PC-3 (cell line): ENCODE data around the gene TPGS2. TPM values are rescaled to one million over a fixed set of nuclear protein-coding genes. Genes with fewer than 3 reads are reported as not detected.

Source experiments
- ATAC-seq: fragments of 200-7000 bp; cut with Tn5 transposase; 2 replicates; pipeline ENCODE4 v1.9.1; 2020; ENCODE audit warnings: mild to moderate bottlenecking, moderate library complexity
- BruUV-seq: library from RNA; stranded (reverse); fragments of 400-500 nt; replicated peaks from 2 replicates; lab custom pipeline; 2021; lab: Mats Ljungman, UMichigan
- CTCF ChIA-PET: fragments of 300-600 bp; sonication (Branson Sonifier 250); formaldehyde crosslinking; loops from one replicate; lab custom pipeline; 2022; ENCODE audit warnings: antibody characterized with exemption; lab: Charles Lee
- POLR2A ChIA-PET: fragments of 300-600 bp; sonication (Branson Sonifier 250); formaldehyde crosslinking; loops from one replicate; lab custom pipeline; 2022; ENCODE audit warnings: antibody characterized with exemption; ENCODE audit not compliant: unreplicated experiment; lab: Charles Lee
- DNase-seq: peaks from one replicate; pipeline ENCODE4 v3.0.0-alpha.2; 2015
- H2AFZ ChIP-seq: fragments of 300-600 bp; sonication (generic); 2 replicates; pipeline ENCODE4 v1.6.0; 2016; ENCODE audit warnings: antibody characterized with exemption, low read length
- H3F3A ChIP-seq: fragments of 300-600 bp; sonication (generic); one replicate; pipeline ENCODE4 v1.6.0; 2017; ENCODE audit warnings: antibody characterized with exemption, low read length, control low read depth, mild to moderate bottlenecking; ENCODE audit not compliant: unreplicated experiment
- H3K27ac ChIP-seq: fragments of 300-600 bp; sonication (generic); 2 replicates; pipeline ENCODE4 v1.5.1; 2016; ENCODE audit warnings: mild to moderate bottlenecking, low read length
- H3K27me3 ChIP-seq: fragments of 300-600 bp; sonication (generic); 2 replicates; pipeline ENCODE4 v1.6.1; 2016; ENCODE audit warnings: low read length, mixed read lengths
- H3K36me3 ChIP-seq: fragments of 300-600 bp; sonication (generic); 2 replicates; pipeline ENCODE4 v1.6.1; 2016; ENCODE audit warnings: low read depth, mixed run types, low read length, mixed read lengths
- H3K4me1 ChIP-seq: fragments of 300-600 bp; sonication (generic); 2 replicates; pipeline ENCODE4 v1.5.1; 2016; ENCODE audit warnings: low read length; ENCODE audit not compliant: insufficient read depth
- H3K4me2 ChIP-seq: fragments of 300-600 bp; sonication (generic); 2 replicates; pipeline ENCODE4 v1.6.0; 2016; ENCODE audit warnings: low read length
- H3K4me3 ChIP-seq: fragments of 300-600 bp; sonication (generic); 2 replicates; pipeline ENCODE4 v1.5.1; 2016; ENCODE audit warnings: mild to moderate bottlenecking, low read length, mixed read lengths
- H3K79me2 ChIP-seq: fragments of 300-600 bp; sonication (generic); 2 replicates; pipeline ENCODE4 v1.6.1; 2017; ENCODE audit warnings: low read length, mixed read lengths
- H3K9ac ChIP-seq: fragments of 300-600 bp; sonication (generic); 2 replicates; pipeline ENCODE4 v1.6.0; 2016; ENCODE audit warnings: mild to moderate bottlenecking, low read length
- H3K9me2 ChIP-seq: fragments of 300-600 bp; sonication (generic); replicated peaks from 2 replicates; pipeline ENCODE4 v1.6.1; 2016; ENCODE audit warnings: mixed run types, low read length, mixed read lengths
- H3K9me3 ChIP-seq: fragments of 300-600 bp; sonication (generic); 2 replicates; pipeline ENCODE4 v1.6.1; 2016; ENCODE audit warnings: low read length, mixed read lengths
- H4K20me1 ChIP-seq: fragments of 300-600 bp; sonication (generic); 2 replicates; pipeline ENCODE4 v1.6.1; 2016; ENCODE audit warnings: low read length, mixed read lengths
- EZH2 ChIP-seq: fragments of 300-600 bp; sonication (generic); IDR thresholded peaks from one replicate; pipeline ENCODE4 v1.6.1; 2017; ENCODE audit warnings: antibody characterized with exemption, mild to moderate bottlenecking, low read length; ENCODE audit not compliant: unreplicated experiment
- EZH2phosphoT487 ChIP-seq: fragments of 300-600 bp; sonication (generic); IDR thresholded peaks from 2 replicates; pipeline ENCODE4 v1.6.1; 2018; ENCODE audit warnings: mild to moderate bottlenecking, antibody characterized with exemption, low read length, borderline replicate concordance
- intact Hi-C: fragments of 100-400 bp; cut with micrococcal nuclease; formaldehyde crosslinking; loops from 2 replicates; pipeline ENCODE4 v1.9.0; 2023
- total RNA-seq: library from RNA; depleted of rRNA; stranded (reverse); fragments of >200 nt; gene quantifications from 2 replicates; pipeline ENCODE4 v1.2.3, GENCODE V29; 2014
- TF ChIP-seq, protein P1 (sequence below): fragments of 300-600 bp; sonication (generic); conservative IDR thresholded peaks from 2 replicates; pipeline ENCODE4 v1.5.1; 2017; ENCODE audit warnings: antibody characterized with exemption, low read depth, mild to moderate bottlenecking, low read length

TPGS2 gene
- total RNA-seq, 1 experiment from 2014 or later, result 44.9 TPM

DNA sequence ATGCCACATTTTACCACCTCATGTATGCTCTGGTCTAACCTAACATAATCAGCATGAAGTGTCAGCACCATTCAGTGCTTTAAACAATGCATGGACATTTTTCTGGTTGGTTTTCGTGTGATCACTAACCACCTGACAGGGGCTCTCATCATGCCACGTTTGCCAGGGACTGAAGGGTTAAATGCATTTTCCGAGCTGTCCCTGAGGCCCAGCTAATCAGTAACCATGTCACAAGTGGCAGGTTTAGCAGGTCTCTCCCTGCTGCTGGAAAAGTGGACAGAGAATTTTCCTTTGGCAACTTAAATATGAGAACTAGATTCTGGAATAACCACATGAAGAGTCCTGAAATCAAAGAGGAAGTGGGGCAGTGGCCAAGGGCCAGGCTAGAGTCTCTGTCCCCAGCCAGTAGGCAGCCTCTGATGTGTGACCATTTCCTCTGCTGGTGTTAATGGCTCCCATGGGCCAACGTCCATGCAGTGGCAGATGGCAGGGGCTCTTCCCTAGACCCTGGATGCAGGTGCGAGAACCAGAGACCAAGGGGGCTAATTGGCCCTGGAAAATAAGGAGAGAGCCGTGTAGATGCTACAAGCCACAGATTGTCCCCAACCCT is 69.5 kb downstream of the TPGS2 start:
- TF ChIP-seq EZH2, result no peak
- no peak for TF ChIP-seq EZH2phosphoT487
- TF ChIP-seq, protein P1, sequence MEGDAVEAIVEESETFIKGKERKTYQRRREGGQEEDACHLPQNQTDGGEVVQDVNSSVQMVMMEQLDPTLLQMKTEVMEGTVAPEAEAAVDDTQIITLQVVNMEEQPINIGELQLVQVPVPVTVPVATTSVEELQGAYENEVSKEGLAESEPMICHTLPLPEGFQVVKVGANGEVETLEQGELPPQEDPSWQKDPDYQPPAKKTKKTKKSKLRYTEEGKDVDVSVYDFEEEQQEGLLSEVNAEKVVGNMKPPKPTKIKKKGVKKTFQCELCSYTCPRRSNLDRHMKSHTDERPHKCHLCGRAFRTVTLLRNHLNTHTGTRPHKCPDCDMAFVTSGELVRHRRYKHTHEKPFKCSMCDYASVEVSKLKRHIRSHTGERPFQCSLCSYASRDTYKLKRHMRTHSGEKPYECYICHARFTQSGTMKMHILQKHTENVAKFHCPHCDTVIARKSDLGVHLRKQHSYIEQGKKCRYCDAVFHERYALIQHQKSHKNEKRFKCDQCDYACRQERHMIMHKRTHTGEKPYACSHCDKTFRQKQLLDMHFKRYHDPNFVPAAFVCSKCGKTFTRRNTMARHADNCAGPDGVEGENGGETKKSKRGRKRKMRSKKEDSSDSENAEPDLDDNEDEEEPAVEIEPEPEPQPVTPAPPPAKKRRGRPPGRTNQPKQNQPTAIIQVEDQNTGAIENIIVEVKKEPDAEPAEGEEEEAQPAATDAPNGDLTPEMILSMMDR, result no peak
- Histone ChIP-seq H3K79me2 (no peaks in the 10 kb centered on the region), H3K9ac (no peak overlapping the region), H3K36me3 (no peaks in the 10 kb centered on the region), H3K4me2 (no peak overlapping the region), H3K4me3 (no peak overlapping the region), H4K20me1 (no peaks in the 10 kb centered on the region), H3K27me3 (no peaks in the 10 kb centered on the region), H3F3A (no peaks in the 10 kb centered on the region), H3K9me2 (no peaks in the 10 kb centered on the region), H3K9me3 (no peaks in the 10 kb centered on the region), H2AFZ (no peak overlapping the region), H3K27ac (no peak overlapping the region), H3K4me1 (no peaks in the 10 kb centered on the region)
- CTCF ChIA-PET, result no interaction called here
- BruUV-seq, result no TSS peak
- POLR2A ChIA-PET, result no interaction called here
- DNase-seq, result no peak
- intact Hi-C loops, result loop anchor here (10.0 kb wide), 1 partner anchor 464 kb away; the partner anchor contains the start of gene FHOD3
- no peak for ATAC-seq

DNA sequence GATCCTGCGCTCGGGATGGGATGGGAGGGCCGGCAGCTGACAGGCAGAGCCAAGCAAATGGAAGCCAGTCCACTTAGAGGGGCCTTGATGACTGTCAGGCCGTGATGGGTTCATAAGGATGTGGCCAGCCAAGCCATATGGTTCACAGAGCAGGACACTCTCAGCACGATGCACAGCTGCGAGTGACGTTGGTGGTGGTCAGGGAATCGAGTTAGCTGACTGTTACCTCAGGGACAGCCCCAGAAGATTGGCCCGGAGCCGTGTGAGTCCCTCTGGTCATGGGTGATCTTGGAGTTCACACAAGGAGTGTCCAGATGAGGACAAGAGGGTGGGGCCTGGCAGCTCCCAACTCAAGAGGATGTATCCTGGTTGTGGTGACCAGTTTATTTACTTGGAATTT is 70.2 kb downstream of the TPGS2 start:
- Histone ChIP-seq H3K4me3 (no peak overlapping the region), H3K36me3 (no peaks in the 10 kb centered on the region), H3K9me3 (no peaks in the 10 kb centered on the region), H3K79me2 (no peaks in the 10 kb centered on the region), H3K4me2 (no peak overlapping the region), H4K20me1 (no peaks in the 10 kb centered on the region), H3K27ac (no peak overlapping the region), H3K4me1 (no peaks in the 10 kb centered on the region), H3K27me3 (no peaks in the 10 kb centered on the region), H2AFZ (no peak overlapping the region), H3F3A (no peaks in the 10 kb centered on the region), H3K9me2 (no peaks in the 10 kb centered on the region), H3K9ac (no peak overlapping the region)
- ChIA-PET POLR2A (no interaction called here), CTCF (no interaction called here)
- DNase-seq, result no peak
- no TSS peak for BruUV-seq
- intact Hi-C loops, result loop anchor here (10.0 kb wide), 1 partner anchor 464 kb away; the partner anchor contains the start of gene FHOD3
- ATAC-seq, result no peak
- TF ChIP-seq EZH2, result no peak
- TF ChIP-seq, protein P1, result no peak
- TF ChIP-seq EZH2phosphoT487, result no peak

DNA sequence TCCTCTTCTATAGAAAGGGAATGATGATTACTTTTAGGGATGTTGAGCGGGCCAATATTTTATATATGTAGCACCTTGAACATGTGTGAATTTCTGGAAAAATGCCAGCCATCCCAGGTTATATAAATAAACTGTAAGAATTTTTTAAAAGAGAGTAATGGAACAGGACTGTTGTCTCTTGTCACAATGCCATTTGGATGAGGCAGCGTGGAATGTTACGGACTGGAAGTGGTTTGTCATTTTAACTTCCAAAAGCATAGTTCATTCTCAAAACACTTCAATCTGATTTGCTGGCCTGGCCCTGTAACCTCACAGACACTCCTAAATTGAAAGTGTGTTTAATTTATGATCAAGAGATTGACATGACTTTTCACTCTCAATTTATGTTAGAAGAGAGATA is 70.8 kb downstream of the TPGS2 start:
- ATAC-seq (no peak), DNase-seq (no peak)
- H3K27ac ChIP-seq, result no peak overlapping the region
- no peaks in the 10 kb centered on the region for H3K36me3 ChIP-seq
- no peaks in the 10 kb centered on the region for H3K27me3 ChIP-seq
- TF ChIP-seq, protein P1, result no peak
- TF ChIP-seq EZH2phosphoT487 (no peak), EZH2 (no peak)
- H3K4me1 ChIP-seq, result no peaks in the 10 kb centered on the region
- H3F3A ChIP-seq, result no peaks in the 10 kb centered on the region
- no peak overlapping the region for H3K9ac ChIP-seq
- ChIA-PET POLR2A (no interaction called here), CTCF (no interaction called here)
- no peaks in the 10 kb centered on the region for H3K9me3 ChIP-seq
- no peak overlapping the region for H2AFZ ChIP-seq
- no TSS peak for BruUV-seq
- no peaks in the 10 kb centered on the region for H3K9me2 ChIP-seq
- H3K79me2 ChIP-seq, result no peaks in the 10 kb centered on the region
- intact Hi-C loops, result loop anchor here (1.0 to 10.0 kb wide), 3 partner anchors 70 to 662 kb away; partner anchors contain the start of gene FHOD3
- no peaks in the 10 kb centered on the region for H4K20me1 ChIP-seq
- H3K4me3 ChIP-seq, result no peak overlapping the region
- H3K4me2 ChIP-seq, result no peak overlapping the region
